GM12878 (cell line): ENCODE data around the gene PAF1. TPM values are rescaled to one million over a fixed set of nuclear protein-coding genes. Genes with fewer than 3 reads are reported as not detected.

Source experiments
- ATAC-seq: fragments of 200-7000 bp; cut with Tn5 transposase; 3 replicates; pipeline ENCODE4 v1.9.1; 2020; ENCODE audit warnings: mild to moderate bottlenecking, moderate library complexity
- BruUV-seq: library from RNA; stranded (reverse); fragments of 400-500 nt; replicated peaks from 2 replicates; lab custom pipeline; 2021; lab: Mats Ljungman, UMichigan
- CTCF ChIA-PET: fragments of 300-600 bp; sonication (Branson Sonifier 250); formaldehyde crosslinking; extraction: SDS; loops from one replicate; lab custom pipeline; 2021; ENCODE audit warnings: inconsistent platforms; lab: Yijun Ruan, JAX
- POLR2A ChIA-PET: fragments of 350-600 bp; formaldehyde crosslinking; extraction: SDS; loops from one replicate; lab custom pipeline; 2021; ENCODE audit warnings: inconsistent platforms; lab: Charles Lee
- RAD21 ChIA-PET: fragments of 300-600 bp; sonication (Branson Sonifier 250); formaldehyde crosslinking; loops from one replicate; lab custom pipeline; 2023; ENCODE audit warnings: antibody characterized with exemption; ENCODE audit not compliant: unreplicated experiment; lab: Charles Lee
- SMC1A ChIA-PET: fragments of 300-600 bp; sonication (Branson Sonifier 250); formaldehyde crosslinking; loops from one replicate; lab custom pipeline; 2023; ENCODE audit not compliant: unreplicated experiment, uncharacterized antibody; lab: Charles Lee
- DNase-seq: peaks from one replicate; pipeline ENCODE4 v3.0.0-alpha.2; 2011; ENCODE audit warnings: low read depth, low spot score
- FAIRE-seq: peaks from 3 replicates; lab custom pipeline; 2011; peaks lifted over from hg19 to GRCh38; lab: Jason Lieb, UNC
- H2AFZ ChIP-seq: 2 replicates; pipeline ENCODE4 v1.6.0; 2011; ENCODE audit warnings: low read depth, low read length, control low read depth; ENCODE audit not compliant: control insufficient read depth
- H3K27ac ChIP-seq: 2 replicates; pipeline ENCODE4 v1.5.1; 2011; ENCODE audit warnings: control low read depth; ENCODE audit not compliant: control insufficient read depth, insufficient read depth
- H3K27me3 ChIP-seq, 2 experiments: replicated peaks in 1 of 2; 2 replicates each; pipeline versions ENCODE4 v1.6.0 to v1.6.1; 2011; ENCODE audit warnings: low read length in 1 of 2; ENCODE audit not compliant: control insufficient read depth in 2 of 2, insufficient read depth in 2 of 2
- H3K36me3 ChIP-seq, 2 experiments: 2 replicates each; pipeline ENCODE4 v1.5.1; 2011; ENCODE audit warnings: low read length in 1 of 2; ENCODE audit not compliant: control insufficient read depth in 2 of 2, insufficient read depth in 2 of 2
- H3K4me1 ChIP-seq: 2 replicates; pipeline ENCODE4 v1.6.1; 2011; ENCODE audit warnings: mild to moderate bottlenecking, low read length, moderate library complexity, mixed read lengths; ENCODE audit not compliant: control insufficient read depth, insufficient read depth
- H3K4me2 ChIP-seq: 2 replicates; pipeline ENCODE4 v1.6.0; 2011; ENCODE audit warnings: control low read depth; ENCODE audit not compliant: control insufficient read depth, insufficient read depth
- H3K4me3 ChIP-seq: fragments of 200-600 bp; sonication (generic); 2 replicates; pipeline ENCODE4 v1.5.1; 2016
- H3K79me2 ChIP-seq: 2 replicates; pipeline ENCODE4 v1.6.0; 2011; ENCODE audit warnings: low read length; ENCODE audit not compliant: control insufficient read depth, insufficient read depth
- H3K9ac ChIP-seq: 2 replicates; pipeline ENCODE4 v1.8.0; 2011; ENCODE audit warnings: low read length, control low read depth, mixed read lengths; ENCODE audit not compliant: control insufficient read depth, insufficient read depth
- H3K9me3 ChIP-seq: replicated peaks from 3 replicates; pipeline ENCODE4 v1.5.1; 2011; ENCODE audit warnings: mild to moderate bottlenecking, low read length; ENCODE audit not compliant: control insufficient read depth, insufficient read depth
- H4K20me1 ChIP-seq: 2 replicates; pipeline ENCODE4 v1.6.0; 2011; ENCODE audit not compliant: control insufficient read depth, insufficient read depth
- ATF7 ChIP-seq: fragments of 450-650 bp; IDR thresholded peaks from 2 replicates; pipeline ENCODE4 v1.6.1; 2016; ENCODE audit warnings: low read depth, mild to moderate bottlenecking
- FOXK2 ChIP-seq: fragments of 450-650 bp; IDR thresholded peaks from 2 replicates; pipeline ENCODE4 v1.6.1; 2017; ENCODE audit warnings: mild to moderate bottlenecking, moderate library complexity
- IRF4 ChIP-seq: IDR thresholded peaks from 2 replicates; pipeline ENCODE4 v1.6.1; 2011; ENCODE audit warnings: low read depth, low read length
- MYC ChIP-seq: IDR thresholded peaks from 2 replicates; pipeline ENCODE4 v1.6.1; 2011; ENCODE audit warnings: mild to moderate bottlenecking, low read length, moderate library complexity, inconsistent platforms; ENCODE audit not compliant: insufficient read depth, insufficient replicate concordance, insufficient read length, severe bottlenecking
- NFYA ChIP-seq: IDR thresholded peaks from 2 replicates; pipeline ENCODE4 v1.6.1; 2011; ENCODE audit warnings: low read depth, mild to moderate bottlenecking, low read length, improper control_type of control experiment, borderline replicate concordance
- NR2F1 ChIP-seq: fragments of 450-650 bp; conservative IDR thresholded peaks from 2 replicates; pipeline ENCODE4 v1.6.1; 2017; ENCODE audit warnings: mild to moderate bottlenecking
- POU2F2 ChIP-seq: IDR thresholded peaks from 3 replicates; pipeline ENCODE4 v1.6.1; 2011; ENCODE audit warnings: low read depth, mild to moderate bottlenecking, low read length, borderline replicate concordance
- RB1 ChIP-seq: fragments of 450-650 bp; formaldehyde crosslinking; IDR thresholded peaks from 2 replicates; pipeline ENCODE4 v1.6.1; 2017; ENCODE audit warnings: mild to moderate bottlenecking, borderline replicate concordance
- RCOR1 ChIP-seq: conservative IDR thresholded peaks from 2 replicates; pipeline ENCODE4 v1.6.1; 2012; ENCODE audit warnings: low read depth, low read length, improper control_type of control experiment
- SP1 ChIP-seq: IDR thresholded peaks from one replicate; pipeline ENCODE4 v1.6.1; 2011; ENCODE audit warnings: low read depth, low read length
- TCF12 ChIP-seq: IDR thresholded peaks from 2 replicates; pipeline ENCODE4 v1.6.1; 2011; ENCODE audit warnings: low read depth, mild to moderate bottlenecking, low read length
- WRNIP1 ChIP-seq: IDR thresholded peaks from 2 replicates; pipeline ENCODE4 v1.6.1; 2011; ENCODE audit warnings: low read depth, low read length, improper control_type of control experiment, borderline replicate concordance
- WGBS: methylation state at CpG from one replicate; pipeline ENCODE4 v1.1.6; 2016; ENCODE audit warnings: low lambda C conversion rate; ENCODE audit not compliant: insufficient replicate concordance, insufficient coverage; ENCODE audit errors: missing lambda C conversion rate; 5-methylcytosine and 5-hydroxymethylcytosine counted together
- in situ Hi-C: fragments of 300-500 bp; cut with MboI; formaldehyde crosslinking; loops from 9 replicates; pipeline ENCODE4 v1.14.3; 2018; ENCODE audit warnings: mixed read lengths
- intact Hi-C: fragments of 100-400 bp; cut with micrococcal nuclease; formaldehyde crosslinking; loops from one replicate; pipeline ENCODE4 v1.14.2; 2022; ENCODE audit not compliant: unreplicated experiment
- polyA plus RNA-seq, 11 experiments: library from polyadenylated mRNA; depleted of rRNA in 4 of 11; unstranded in 6 of 11; stranded (reverse) in 5 of 11; fragments of >200 nt; fragmentation: Nextera tagmentation in 4 of 11; fragmentation: Illumina TruSeq in 1 of 11; extraction: Ambion mirVana in 4 of 11; extraction: Trizol in 1 of 11; gene quantifications; 1 replicate in 1 of 11; 2 replicates in 10 of 11; pipeline versions ENCODE4 v1.2.1 to v1.2.3, GENCODE V29; 2011 to 2016; ENCODE audit warnings: inconsistent platforms in 2 of 11, missing spikeins in 2 of 11, low read depth in 1 of 11
- total RNA-seq, 4 experiments: library from RNA; depleted of rRNA in 3 of 4; stranded (reverse); fragments of >200 nt in 3 of 4; fragmentation: Illumina TruSeq in 1 of 4; extraction: Trizol in 1 of 4; gene quantifications; 2 replicates each; pipeline versions ENCODE4 v1.2.1 to v1.2.3, GENCODE V29; 2013 to 2021
- TF ChIP-seq, protein P1 (sequence below): fragments of 450-650 bp; IDR thresholded peaks from 2 replicates; pipeline ENCODE4 v1.6.1; 2018; ENCODE audit warnings: borderline replicate concordance, mild to moderate bottlenecking; ENCODE audit not compliant: partially characterized antibody
- TF ChIP-seq, protein P2 (sequence below): IDR thresholded peaks from 2 replicates; pipeline ENCODE4 v1.6.1; 2012; ENCODE audit warnings: low read length, inconsistent platforms
- TF ChIP-seq, protein P3 (sequence below), 3 experiments: IDR thresholded peaks in 2 of 3; conservative IDR thresholded peaks in 1 of 3; 2 replicates each; pipeline ENCODE4 v1.5.1; 2011; ENCODE audit warnings: low read depth in 3 of 3, low read length in 3 of 3, mild to moderate bottlenecking in 3 of 3, control low read depth in 2 of 3, moderate library complexity in 2 of 3, inconsistent platforms in 1 of 3, mixed read lengths in 1 of 3; ENCODE audit not compliant: control insufficient read depth in 2 of 3, insufficient read depth in 1 of 3; ENCODE audit errors: extremely low read depth in 1 of 3

PAF1 gene
- total and polyA plus RNA-seq, 10 of the 15 experiments (the other 5 are each of a cell fraction or from before 2014, with no cell fraction given): 1.7 to 45.8 (median 39.6) TPM

DNA sequence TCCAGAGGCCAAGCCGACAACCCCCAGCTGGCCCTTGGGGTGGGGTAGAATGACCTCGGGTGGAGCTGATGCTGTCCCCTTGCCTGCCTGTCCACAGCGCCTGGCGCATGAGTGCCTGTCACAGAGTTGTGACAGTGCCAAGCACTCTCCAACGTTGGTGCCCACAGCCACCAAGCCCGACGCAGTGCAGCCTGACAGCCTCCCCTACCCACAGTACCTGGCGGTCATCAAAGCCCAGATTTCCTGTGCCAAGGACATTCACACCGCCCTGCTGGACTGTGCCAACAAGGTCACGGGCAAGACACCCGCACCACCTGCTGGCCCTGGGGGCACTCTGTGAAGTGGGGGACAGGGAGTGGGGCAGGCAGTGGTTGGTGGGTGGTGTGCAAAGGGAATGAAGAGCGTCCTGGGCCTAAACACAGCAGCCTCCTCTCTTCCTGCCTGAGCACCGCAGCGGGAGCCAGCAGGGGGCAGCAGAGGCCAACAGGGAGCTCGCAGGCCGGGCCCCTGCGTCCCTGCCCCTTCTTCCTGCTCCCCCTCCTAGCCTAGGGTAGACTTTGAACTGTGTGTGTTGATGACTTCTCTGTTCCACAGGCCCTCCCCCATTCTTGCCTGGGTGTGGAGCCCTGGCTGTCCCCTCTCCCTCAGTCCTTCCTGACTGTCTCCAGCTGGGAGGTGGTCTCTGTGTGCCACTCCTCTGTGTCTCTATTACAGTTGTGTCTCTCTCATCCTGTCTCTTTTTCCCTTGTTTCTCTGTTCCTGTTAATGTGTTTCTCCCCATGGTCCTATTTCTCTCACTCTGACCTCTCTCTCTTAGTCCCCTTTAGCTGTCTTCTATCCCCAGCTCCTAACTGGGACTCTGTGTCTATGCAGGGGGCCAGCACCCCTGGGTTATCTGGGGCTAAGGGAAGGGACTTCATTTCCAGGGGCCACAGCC, 6.7 kb upstream of the PAF1 start:
- intact Hi-C loops: loop anchor here (1.0 kb wide), 1 partner anchor 15 kb away; the partner anchor contains the start of gene PLEKHG2
- CTCF ChIA-PET: interaction anchor here (0.8 to 7.4 kb wide), 20 partner anchors 9 to 421 kb away, joined by 3 to 218 read pairs (median 4); partner anchors contain the start of genes DLL3, EID2B, PAK4 and PLEKHG2
- Histone ChIP-seq H3K4me2 (peak overlapping the region; percentile 94), H3K4me1 (peaks cover 54% of the 10 kb centered on the region), H3K79me2 (peaks cover 16% of the 10 kb centered on the region), H3K27me3 (no peaks in the 10 kb centered on the region), H3K9ac (peak overlapping the region; percentile 83), H3K9me3 (no peaks in the 10 kb centered on the region), H3K4me3 (peak overlapping the region; percentile 26), H4K20me1 (no peaks in the 10 kb centered on the region), H3K27ac (peak overlapping the region; percentile 99), H3K36me3 (peaks cover 0 to 19% of the 10 kb centered on the region in 2 experiments; a peak in 3 of 4 replicates), H2AFZ (peak overlapping the region; percentile 60; the same call in 1 of the 2 replicates)
- peak; percentile 68 for FAIRE-seq
- DNase-seq: no peak
- SMC1A ChIA-PET: interaction anchor here (0.8 to 8.7 kb wide), 10 partner anchors 9 to 277 kb away, joined by 3 to 146 read pairs (median 4); partner anchors contain the start of genes DLL3, PLEKHG2, RPS16 and SAMD4B
- in situ Hi-C loops: no loop called here
- POLR2A ChIA-PET: interaction anchor here (0.5 to 3.3 kb wide), 9 partner anchors 10 to 539 kb away, joined by 3 to 40 read pairs (median 6); partner anchors contain the start of genes GMFG, PLEKHG2, RPS16 and SAMD4B
- WGBS: 38% methylated on average over 17 of the region's 17 CpGs
- RAD21 ChIA-PET: interaction anchor here (0.9 to 6.7 kb wide), 11 partner anchors 10 to 273 kb away, joined by 3 to 159 read pairs (median 5); partner anchors contain the start of genes PLEKHG2, RPS16, SAMD4B and ZFP36
- no TSS peak for BruUV-seq
- peak; percentile 78 for ATAC-seq
- TF ChIP-seq FOXK2 (no peak), SP1 (peak; percentile 35), POU2F2 (peak; percentile 75; the same call in 1 of the 3 replicates), RB1 (peak; percentile 77; the same call in 1 of the 2 replicates), NR2F1 (peak; percentile 65), IRF4 (no peak; the same call in 1 of the 2 replicates), ATF7 (peak; percentile 57; the same call in 1 of the 2 replicates), TCF12 (0 out of 2 replicates have a peak, but pooled peaks have one; percentile 9), NFYA (no peak), WRNIP1 (no peak), RCOR1 (0 out of 2 replicates have a peak, but pooled peaks have one; percentile 68), MYC (no peak)
- TF ChIP-seq, protein P1, sequence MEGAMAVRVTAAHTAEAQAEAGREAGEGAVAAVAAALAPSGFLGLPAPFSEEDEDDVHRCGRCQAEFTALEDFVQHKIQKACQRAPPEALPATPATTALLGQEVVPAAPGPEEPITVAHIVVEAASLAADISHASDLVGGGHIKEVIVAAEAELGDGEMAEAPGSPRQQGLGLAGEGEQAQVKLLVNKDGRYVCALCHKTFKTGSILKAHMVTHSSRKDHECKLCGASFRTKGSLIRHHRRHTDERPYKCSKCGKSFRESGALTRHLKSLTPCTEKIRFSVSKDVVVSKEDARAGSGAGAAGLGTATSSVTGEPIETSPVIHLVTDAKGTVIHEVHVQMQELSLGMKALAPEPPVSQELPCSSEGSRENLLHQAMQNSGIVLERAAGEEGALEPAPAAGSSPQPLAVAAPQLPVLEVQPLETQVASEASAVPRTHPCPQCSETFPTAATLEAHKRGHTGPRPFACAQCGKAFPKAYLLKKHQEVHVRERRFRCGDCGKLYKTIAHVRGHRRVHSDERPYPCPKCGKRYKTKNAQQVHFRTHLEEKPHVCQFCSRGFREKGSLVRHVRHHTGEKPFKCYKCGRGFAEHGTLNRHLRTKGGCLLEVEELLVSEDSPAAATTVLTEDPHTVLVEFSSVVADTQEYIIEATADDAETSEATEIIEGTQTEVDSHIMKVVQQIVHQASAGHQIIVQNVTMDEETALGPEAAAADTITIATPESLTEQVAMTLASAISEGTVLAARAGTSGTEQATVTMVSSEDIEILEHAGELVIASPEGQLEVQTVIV: peak; percentile 27
- TF ChIP-seq, protein P2, sequence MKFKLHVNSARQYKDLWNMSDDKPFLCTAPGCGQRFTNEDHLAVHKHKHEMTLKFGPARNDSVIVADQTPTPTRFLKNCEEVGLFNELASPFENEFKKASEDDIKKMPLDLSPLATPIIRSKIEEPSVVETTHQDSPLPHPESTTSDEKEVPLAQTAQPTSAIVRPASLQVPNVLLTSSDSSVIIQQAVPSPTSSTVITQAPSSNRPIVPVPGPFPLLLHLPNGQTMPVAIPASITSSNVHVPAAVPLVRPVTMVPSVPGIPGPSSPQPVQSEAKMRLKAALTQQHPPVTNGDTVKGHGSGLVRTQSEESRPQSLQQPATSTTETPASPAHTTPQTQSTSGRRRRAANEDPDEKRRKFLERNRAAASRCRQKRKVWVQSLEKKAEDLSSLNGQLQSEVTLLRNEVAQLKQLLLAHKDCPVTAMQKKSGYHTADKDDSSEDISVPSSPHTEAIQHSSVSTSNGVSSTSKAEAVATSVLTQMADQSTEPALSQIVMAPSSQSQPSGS: no peak
- TF ChIP-seq, protein P3, sequence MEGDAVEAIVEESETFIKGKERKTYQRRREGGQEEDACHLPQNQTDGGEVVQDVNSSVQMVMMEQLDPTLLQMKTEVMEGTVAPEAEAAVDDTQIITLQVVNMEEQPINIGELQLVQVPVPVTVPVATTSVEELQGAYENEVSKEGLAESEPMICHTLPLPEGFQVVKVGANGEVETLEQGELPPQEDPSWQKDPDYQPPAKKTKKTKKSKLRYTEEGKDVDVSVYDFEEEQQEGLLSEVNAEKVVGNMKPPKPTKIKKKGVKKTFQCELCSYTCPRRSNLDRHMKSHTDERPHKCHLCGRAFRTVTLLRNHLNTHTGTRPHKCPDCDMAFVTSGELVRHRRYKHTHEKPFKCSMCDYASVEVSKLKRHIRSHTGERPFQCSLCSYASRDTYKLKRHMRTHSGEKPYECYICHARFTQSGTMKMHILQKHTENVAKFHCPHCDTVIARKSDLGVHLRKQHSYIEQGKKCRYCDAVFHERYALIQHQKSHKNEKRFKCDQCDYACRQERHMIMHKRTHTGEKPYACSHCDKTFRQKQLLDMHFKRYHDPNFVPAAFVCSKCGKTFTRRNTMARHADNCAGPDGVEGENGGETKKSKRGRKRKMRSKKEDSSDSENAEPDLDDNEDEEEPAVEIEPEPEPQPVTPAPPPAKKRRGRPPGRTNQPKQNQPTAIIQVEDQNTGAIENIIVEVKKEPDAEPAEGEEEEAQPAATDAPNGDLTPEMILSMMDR (IDR thresholded peaks at IDR 0.05 in 2 of 3, conservative IDR thresholded peaks at IDR 0.05 in 1 of 3; ENCODE audit: control insufficient read depth in 2 of 3, extremely low read depth in 1 of 3, insufficient read depth in 1 of 3, low read depth in 3 of 3, low read length in 3 of 3): peak; percentile 97 to 98 (median 98); a peak in 5 of 6 replicates
